ENCODE measurements around the gene HTD2.

Gene HTD2

DNA sequence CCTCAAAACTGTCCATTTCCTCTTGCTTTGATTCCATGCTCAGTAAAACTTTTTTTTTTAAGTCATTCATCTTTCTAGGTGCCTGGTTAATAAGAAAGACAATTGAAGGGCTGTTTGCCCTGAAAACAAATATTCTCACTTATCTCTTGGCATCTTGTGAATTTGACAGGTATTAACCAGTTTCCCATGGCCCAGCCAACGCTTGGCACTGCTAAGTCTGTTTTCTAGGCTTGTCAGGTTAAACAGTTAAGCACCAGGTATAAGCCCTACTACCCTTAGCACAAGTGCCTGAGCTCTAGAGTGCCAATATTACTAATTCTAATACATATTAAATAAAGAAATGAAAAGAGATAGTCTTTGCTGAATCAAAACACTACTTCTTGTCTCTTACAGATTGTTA, 62.7 kb downstream of the HTD2 start:
- ChIA-PET POLR2A (no interaction called here), CTCF (interaction anchor here (2.2 kb wide), 1 partner anchor 46 kb away, joined by 6 read pairs; no protein-coding TSS in a partner anchor)
- no peak for DNase-seq (ENCODE audit: extremely low spot score)
- TF ChIP-seq, protein P1, sequence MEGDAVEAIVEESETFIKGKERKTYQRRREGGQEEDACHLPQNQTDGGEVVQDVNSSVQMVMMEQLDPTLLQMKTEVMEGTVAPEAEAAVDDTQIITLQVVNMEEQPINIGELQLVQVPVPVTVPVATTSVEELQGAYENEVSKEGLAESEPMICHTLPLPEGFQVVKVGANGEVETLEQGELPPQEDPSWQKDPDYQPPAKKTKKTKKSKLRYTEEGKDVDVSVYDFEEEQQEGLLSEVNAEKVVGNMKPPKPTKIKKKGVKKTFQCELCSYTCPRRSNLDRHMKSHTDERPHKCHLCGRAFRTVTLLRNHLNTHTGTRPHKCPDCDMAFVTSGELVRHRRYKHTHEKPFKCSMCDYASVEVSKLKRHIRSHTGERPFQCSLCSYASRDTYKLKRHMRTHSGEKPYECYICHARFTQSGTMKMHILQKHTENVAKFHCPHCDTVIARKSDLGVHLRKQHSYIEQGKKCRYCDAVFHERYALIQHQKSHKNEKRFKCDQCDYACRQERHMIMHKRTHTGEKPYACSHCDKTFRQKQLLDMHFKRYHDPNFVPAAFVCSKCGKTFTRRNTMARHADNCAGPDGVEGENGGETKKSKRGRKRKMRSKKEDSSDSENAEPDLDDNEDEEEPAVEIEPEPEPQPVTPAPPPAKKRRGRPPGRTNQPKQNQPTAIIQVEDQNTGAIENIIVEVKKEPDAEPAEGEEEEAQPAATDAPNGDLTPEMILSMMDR (IDR thresholded peaks at IDR 0.05; ENCODE audit: control extremely low read depth, extremely low read depth, low read depth, missing control alignments) = no peak
